Testis (tissue), 2 donors: ENCODE data around the gene ADAM15.

Source experiments
- CTCF ChIP-seq, 3 experiments: fragments of 450-650 bp in 2 of 3; fragments of 200-600 bp in 1 of 3; sonication (generic) in 1 of 3; IDR thresholded peaks; one replicate each; pipeline ENCODE4 v1.5.1; 2016 to 2019; ENCODE audit warnings: antibody characterized with exemption in 3 of 3, mild to moderate bottlenecking in 2 of 3, moderate library complexity in 1 of 3
- POLR2A ChIP-seq: fragments of 450-650 bp; IDR thresholded peaks from one replicate; pipeline ENCODE4 v1.6.1; 2017; ENCODE audit warnings: antibody characterized with exemption, mild to moderate bottlenecking, moderate library complexity

- TF ChIP-seq POLR2A (no peak), CTCF (IDR thresholded peaks at IDR 0.05) (no peak)
Observed at GRCh38 chr1:155004352-155005075, 46.6 kb upstream of the ADAM15 start.
